PC-9 (cell line): ENCODE results near the gene ASIC4.

Experiments
- CTCF ChIP-seq: fragments of 200-600 bp; sonication (generic); conservative IDR thresholded peaks from 2 replicates; pipeline ENCODE4 v1.6.1; 2017; ENCODE audit warnings: mixed run types, antibody characterized with exemption, mild to moderate bottlenecking, moderate library complexity
- EZH2 ChIP-seq: fragments of 200-600 bp; sonication (generic); IDR thresholded peaks from 2 replicates; pipeline ENCODE4 v1.8.0; 2017; ENCODE audit warnings: antibody characterized with exemption, low read depth

GRCh38 chr2:219538956-219539788 is 24.9 kb downstream of the ASIC4 start:
- TF ChIP-seq CTCF (no peak), EZH2 (no peak)
